Endothelial cell of umbilical vein (primary cell): ENCODE measurements around the gene SYTL3. TPM values are rescaled to one million over a fixed set of nuclear protein-coding genes. Genes with fewer than 3 reads are reported as not detected.

Source experiments
- BruUV-seq: library from RNA; stranded (reverse); fragments of 400-500 nt; replicated peaks from 2 replicates; lab custom pipeline; 2021; lab: Mats Ljungman, UMichigan
- CTCF ChIA-PET: fragments of 300-600, 350-600 bp; sonication (Branson Sonifier 250); formaldehyde crosslinking; loops from one replicate; lab custom pipeline; 2021; ENCODE audit warnings: antibody characterized with exemption, inconsistent platforms; lab: Charles Lee
- POLR2A ChIA-PET: fragments of 300-600, 350-600 bp; sonication (Branson Sonifier 250); formaldehyde crosslinking; loops from one replicate; lab custom pipeline; 2021; ENCODE audit warnings: antibody characterized with exemption, inconsistent platforms; lab: Charles Lee
- DNase-seq: peaks from one replicate; pipeline ENCODE4 v3.0.0-alpha.2; 2011; ENCODE audit warnings: low read depth, low spot score
- FAIRE-seq: peaks from 2 replicates; lab custom pipeline; 2011; peaks lifted over from hg19 to GRCh38; lab: Jason Lieb, UNC
- H2AFZ ChIP-seq: 2 replicates; pipeline ENCODE4 v1.6.0; 2012; ENCODE audit warnings: low read depth, low read length, control low read depth, inconsistent platforms
- H3K27ac ChIP-seq: 2 replicates; pipeline ENCODE4 v1.5.1; 2011; ENCODE audit warnings: low read depth, mild to moderate bottlenecking, control low read depth, low read length, moderate library complexity; ENCODE audit not compliant: insufficient read depth
- H3K27me3 ChIP-seq, 2 experiments: 2 replicates each; pipeline versions ENCODE4 v1.6.0 to v1.6.1; 2011; ENCODE audit warnings: low read length in 2 of 2, mixed read lengths in 1 of 2; ENCODE audit not compliant: control insufficient read depth in 2 of 2, insufficient read depth in 2 of 2
- H3K36me3 ChIP-seq, 2 experiments: 2 replicates in 1 of 2; 3 replicates in 1 of 2; pipeline ENCODE4 v1.5.1; 2011; ENCODE audit warnings: low read length in 2 of 2, mild to moderate bottlenecking in 1 of 2, moderate library complexity in 1 of 2; ENCODE audit not compliant: control insufficient read depth in 2 of 2, insufficient read depth in 2 of 2; ENCODE audit errors: extremely low read depth in 1 of 2
- H3K4me1 ChIP-seq: 3 replicates; pipeline ENCODE4 v1.5.1; 2011; ENCODE audit warnings: mild to moderate bottlenecking, low read length; ENCODE audit not compliant: control insufficient read depth, insufficient read depth; ENCODE audit errors: extremely low read depth
- H3K4me2 ChIP-seq: 2 replicates; pipeline ENCODE4 v1.6.1; 2011; ENCODE audit warnings: low read length, control low read depth, mixed read lengths; ENCODE audit not compliant: insufficient read depth
- H3K4me3 ChIP-seq, 3 experiments: fragments of 200-600 bp in 1 of 3; sonication (generic), shearing (Covaris generic) in 1 of 3; replicated peaks in 1 of 3; 2 replicates each; pipeline ENCODE4 v1.5.1; 2011 to 2016; ENCODE audit warnings: control low read depth in 3 of 3, low read length in 3 of 3, mild to moderate bottlenecking in 2 of 3, inconsistent platforms in 1 of 3, low read depth in 1 of 3, moderate library complexity in 1 of 3; ENCODE audit not compliant: insufficient read depth in 1 of 3
- H3K79me2 ChIP-seq: 2 replicates; pipeline ENCODE4 v1.6.0; 2012; ENCODE audit warnings: low read length, inconsistent platforms; ENCODE audit not compliant: control insufficient read depth, insufficient read depth
- H3K9ac ChIP-seq: replicated peaks from 2 replicates; pipeline ENCODE3; 2011; ENCODE audit warnings: low read length, control low read depth; ENCODE audit not compliant: insufficient read depth; ENCODE audit errors: extremely low read depth
- H3K9me1 ChIP-seq: replicated peaks from 3 replicates; pipeline ENCODE4 v1.6.0; 2011; ENCODE audit warnings: mild to moderate bottlenecking, low read length; ENCODE audit not compliant: control insufficient read depth, insufficient read depth; ENCODE audit errors: extremely low read depth
- H3K9me3 ChIP-seq: replicated peaks from 2 replicates; pipeline ENCODE4 v1.5.1; 2012; ENCODE audit warnings: low read length, inconsistent platforms; ENCODE audit not compliant: control insufficient read depth, insufficient read depth
- H4K20me1 ChIP-seq: replicated peaks from 2 replicates; pipeline ENCODE3; 2011; ENCODE audit warnings: mild to moderate bottlenecking, low read length; ENCODE audit not compliant: control insufficient read depth, insufficient read depth; ENCODE audit errors: extremely low read depth
- EZH2 ChIP-seq: IDR thresholded peaks from 2 replicates; pipeline ENCODE4 v1.6.1; 2012; ENCODE audit warnings: borderline replicate concordance, low read depth, mild to moderate bottlenecking, moderate library complexity, low read length, inconsistent platforms; ENCODE audit not compliant: severe bottlenecking
- FOS ChIP-seq: IDR thresholded peaks from 2 replicates; pipeline ENCODE4 v1.6.1; 2011; ENCODE audit warnings: mild to moderate bottlenecking, low read length, moderate library complexity, borderline replicate concordance; ENCODE audit not compliant: insufficient read depth
- GATA2 ChIP-seq: IDR thresholded peaks from 2 replicates; pipeline ENCODE4 v1.7.0; 2011; ENCODE audit warnings: low read depth, mild to moderate bottlenecking, moderate library complexity, mixed read lengths, low read length; ENCODE audit not compliant: insufficient read length, insufficient read depth
- JUN ChIP-seq: IDR thresholded peaks from 2 replicates; pipeline ENCODE4 v1.6.1; 2011; ENCODE audit warnings: borderline replicate concordance, low read depth; ENCODE audit not compliant: insufficient read length, insufficient read depth
- MYC ChIP-seq: IDR thresholded peaks from one replicate; pipeline ENCODE4 v1.6.1; 2011; ENCODE audit warnings: mild to moderate bottlenecking, low read depth, low read length
- POLR2A ChIP-seq: IDR thresholded peaks from 2 replicates; pipeline ENCODE4 v1.6.1; 2012; ENCODE audit warnings: low read depth, mild to moderate bottlenecking, control low read depth, low read length
- POLR2AphosphoS5 ChIP-seq: IDR thresholded peaks from 2 replicates; pipeline ENCODE4 v1.6.1; 2012; ENCODE audit warnings: low read depth, mild to moderate bottlenecking, control low read depth, low read length, moderate library complexity; ENCODE audit not compliant: insufficient read depth
- dilution Hi-C: fragments of 300-500 bp; cut with MboI; formaldehyde crosslinking; loops from one replicate; pipeline ENCODE4 v1.15.0; 2019; ENCODE audit warnings: low sequenced_read_pairs; ENCODE audit not compliant: extremely low pct_ligation_motif_present
- intact Hi-C: fragments of 100-400 bp; cut with micrococcal nuclease; formaldehyde crosslinking; loops from one replicate; pipeline ENCODE4 v1.10.0; 2022
- polyA plus RNA-seq, 4 experiments: library from polyadenylated mRNA; depleted of rRNA in 3 of 4; stranded (reverse) in 3 of 4; unstranded in 1 of 4; fragments of >200 nt; gene quantifications; 2 replicates each; pipeline versions ENCODE4 v1.2.1 to v1.2.3, GENCODE V29; 2011 to 2012; ENCODE audit warnings: missing spikeins in 1 of 4
- total RNA-seq: library from RNA; stranded (reverse); gene quantifications from 2 replicates; pipeline ENCODE4 v1.2.3, GENCODE V29; 2021
- TF ChIP-seq, protein P1 (sequence below), 2 donors: IDR thresholded peaks; 1 replicate in 1 of 2; 2 replicates in 1 of 2; pipeline ENCODE4 v1.5.1; 2011; ENCODE audit warnings: low read length in 2 of 2, mild to moderate bottlenecking in 2 of 2, moderate library complexity in 2 of 2, control low read depth in 1 of 2, inconsistent platforms in 1 of 2, low read depth in 1 of 2; ENCODE audit not compliant: insufficient read depth in 1 of 2; ENCODE audit errors: extremely low read depth in 1 of 2
- TF ChIP-seq, protein P2 (sequence below): IDR thresholded peaks from 2 replicates; pipeline ENCODE4 v1.6.1; 2011; ENCODE audit not compliant: insufficient read depth, insufficient read length

SYTL3 gene
- total and polyA plus RNA-seq, 2 donors (not counting 3 experiments of a cell fraction or from before 2014, with no cell fraction given), result 0.59 to 0.77 TPM

- intact Hi-C loops, result no loop called here
- CTCF ChIA-PET, result interaction anchor here (0.6 to 1.2 kb wide), 3 partner anchors 231 to 397 kb away, joined by 4 to 5 read pairs (median 4); no protein-coding TSS in a partner anchor
- no peaks in the 10 kb centered on the region for H3K9me1 ChIP-seq
- H3K36me3 ChIP-seq, result peaks cover 11 to 35% of the 10 kb centered on the region in 2 experiments
- H3K27ac ChIP-seq, result no peak overlapping the region
- H3K4me1 ChIP-seq, result no peaks in the 10 kb centered on the region
- H3K4me3 ChIP-seq, result no peak overlapping the region
- no peak for DNase-seq
- no peak overlapping the region for H3K9ac ChIP-seq
- dilution Hi-C loops, result no loop called here
- no peaks in the 10 kb centered on the region for H3K27me3 ChIP-seq
- POLR2A ChIA-PET, result no interaction called here
- H3K4me2 ChIP-seq, result no peak overlapping the region
- TF ChIP-seq EZH2 (no peak), GATA2 (no peak), MYC (no peak), POLR2A (no peak), FOS (no peak), JUN (no peak), POLR2AphosphoS5 (no peak)
- TF ChIP-seq, protein P1, sequence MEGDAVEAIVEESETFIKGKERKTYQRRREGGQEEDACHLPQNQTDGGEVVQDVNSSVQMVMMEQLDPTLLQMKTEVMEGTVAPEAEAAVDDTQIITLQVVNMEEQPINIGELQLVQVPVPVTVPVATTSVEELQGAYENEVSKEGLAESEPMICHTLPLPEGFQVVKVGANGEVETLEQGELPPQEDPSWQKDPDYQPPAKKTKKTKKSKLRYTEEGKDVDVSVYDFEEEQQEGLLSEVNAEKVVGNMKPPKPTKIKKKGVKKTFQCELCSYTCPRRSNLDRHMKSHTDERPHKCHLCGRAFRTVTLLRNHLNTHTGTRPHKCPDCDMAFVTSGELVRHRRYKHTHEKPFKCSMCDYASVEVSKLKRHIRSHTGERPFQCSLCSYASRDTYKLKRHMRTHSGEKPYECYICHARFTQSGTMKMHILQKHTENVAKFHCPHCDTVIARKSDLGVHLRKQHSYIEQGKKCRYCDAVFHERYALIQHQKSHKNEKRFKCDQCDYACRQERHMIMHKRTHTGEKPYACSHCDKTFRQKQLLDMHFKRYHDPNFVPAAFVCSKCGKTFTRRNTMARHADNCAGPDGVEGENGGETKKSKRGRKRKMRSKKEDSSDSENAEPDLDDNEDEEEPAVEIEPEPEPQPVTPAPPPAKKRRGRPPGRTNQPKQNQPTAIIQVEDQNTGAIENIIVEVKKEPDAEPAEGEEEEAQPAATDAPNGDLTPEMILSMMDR (IDR thresholded peaks at IDR 0.05; ENCODE audit: extremely low read depth in 1 of 2, insufficient read depth in 1 of 2, low read depth in 1 of 2, low read length in 2 of 2), result no peak
- TF ChIP-seq, protein P2, sequence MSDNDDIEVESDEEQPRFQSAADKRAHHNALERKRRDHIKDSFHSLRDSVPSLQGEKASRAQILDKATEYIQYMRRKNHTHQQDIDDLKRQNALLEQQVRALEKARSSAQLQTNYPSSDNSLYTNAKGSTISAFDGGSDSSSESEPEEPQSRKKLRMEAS, result no peak
- no peak for FAIRE-seq
- no peaks in the 10 kb centered on the region for H4K20me1 ChIP-seq
- no peak overlapping the region for H2AFZ ChIP-seq
- no peaks in the 10 kb centered on the region for H3K9me3 ChIP-seq
- H3K79me2 ChIP-seq, result no peaks in the 10 kb centered on the region
- no TSS peak for BruUV-seq
These were observed 38.8 kb upstream of the SYTL3 start for GRCh38 chr6:158611039-158611438.
